ENCODE results near the gene PKNOX2. TPM values are rescaled to one million over a fixed set of nuclear protein-coding genes. Genes with fewer than 3 reads are reported as not detected.

PKNOX2 gene
- total and polyA plus RNA-seq, 9 donors: 10.6 to 42.3 (median 30.0) TPM

GRCh38 chr11:125174686-125175085 lies 10.1 kb downstream of the PKNOX2 start:
- Histone ChIP-seq H3K27me3 (no peaks in the 10 kb centered on the region), H3K4me3 (no peak overlapping the region), H3K4me1 (ENCODE audit: insufficient read depth) (peaks cover 21% of the 10 kb centered on the region), H3K36me3 (no peaks in the 10 kb centered on the region), H3K27ac (no peak overlapping the region), H3K9me3 (no peaks in the 10 kb centered on the region)
- no peak for DNase-seq
- TF ChIP-seq CTCF (IDR thresholded peaks at IDR 0.05) (no peak), EP300 (IDR thresholded peaks at IDR 0.05) (no peak), POLR2A (IDR thresholded peaks at IDR 0.05) (no peak)
- intact Hi-C loops (cut with DNase I): loop anchor here in 1 of 4 donors (5.0 kb wide), 1 partner anchor 48 kb away; no protein-coding TSS in a partner anchor
- WGBS, 3 donors: 77 to 86% (median 86%) methylated on average over 8 of the region's 8 CpGs

- no peaks in the 10 kb centered on the region for H3K36me3 ChIP-seq
- H3K27ac ChIP-seq: no peak overlapping the region
- no peak for TF ChIP-seq CTCF (IDR thresholded peaks at IDR 0.05)
- no peak for TF ChIP-seq POLR2A (IDR thresholded peaks at IDR 0.05)
- TF ChIP-seq EP300 (IDR thresholded peaks at IDR 0.05): no peak
- H3K27me3 ChIP-seq: no peaks in the 10 kb centered on the region
- WGBS, 3 donors: 91 to 96% (median 92%) methylated on average over 4 of the region's 4 CpGs
- H3K9me3 ChIP-seq: no peaks in the 10 kb centered on the region
- H3K4me3 ChIP-seq: no peak overlapping the region
- peaks cover 19% of the 10 kb centered on the region for H3K4me1 ChIP-seq (ENCODE audit: insufficient read depth)
- intact Hi-C loops (cut with DNase I): loop anchor here in 1 of 4 donors (5.0 kb wide), 1 partner anchor 47 kb away; no protein-coding TSS in a partner anchor
- DNase-seq: no peak
These were observed 10.6 kb downstream of the PKNOX2 start for GRCh38 chr11:125175166-125175565.

GRCh38 chr11:125175896-125176575 lies 11.5 kb downstream of the PKNOX2 start:
- TF ChIP-seq CTCF (IDR thresholded peaks at IDR 0.05) (no peak), EP300 (IDR thresholded peaks at IDR 0.05) (no peak), POLR2A (IDR thresholded peaks at IDR 0.05) (no peak)
- intact Hi-C loops (cut with DNase I): loop anchor here in 1 of 4 donors (5.0 kb wide), 1 partner anchor 46 kb away; no protein-coding TSS in a partner anchor
- 79 to 84% (median 81%) methylated on average over 15 of the region's 15 CpGs for WGBS, 3 donors

GRCh38 chr11:125176866-125177265 lies 12.3 kb downstream of the PKNOX2 start:
- intact Hi-C loops (cut with DNase I): loop anchor here in 1 of 4 donors (5.0 kb wide), 1 partner anchor 45 kb away; no protein-coding TSS in a partner anchor
- H3K27me3 ChIP-seq: no peaks in the 10 kb centered on the region
- 83 to 89% (median 85%) methylated on average over 5 of the region's 5 CpGs for WGBS, 3 donors
- peak in 1 of 5 donors; percentile 2 for DNase-seq
- H3K36me3 ChIP-seq: no peaks in the 10 kb centered on the region
- H3K9me3 ChIP-seq: no peaks in the 10 kb centered on the region
- TF ChIP-seq EP300 (IDR thresholded peaks at IDR 0.05) (no peak), POLR2A (IDR thresholded peaks at IDR 0.05) (no peak)
- H3K4me1 ChIP-seq (ENCODE audit: insufficient read depth): peaks cover 13% of the 10 kb centered on the region
- no peak overlapping the region for H3K27ac ChIP-seq
- H3K4me3 ChIP-seq: no peak overlapping the region

More at GRCh38 chr11:125175896-125176575, 11.5 kb downstream of the PKNOX2 start:
- no peaks in the 10 kb centered on the region for H3K27me3 ChIP-seq
- H3K9me3 ChIP-seq: no peaks in the 10 kb centered on the region
- no peak overlapping the region for H3K4me3 ChIP-seq
- no peak overlapping the region for H3K27ac ChIP-seq
- no peaks in the 10 kb centered on the region for H3K36me3 ChIP-seq
- no peak for DNase-seq
- H3K4me1 ChIP-seq (ENCODE audit: insufficient read depth): peaks cover 20% of the 10 kb centered on the region

GRCh38 chr11:125177543-125177942 lies 13.0 kb downstream of the PKNOX2 start:
- Histone ChIP-seq H3K4me1 (ENCODE audit: insufficient read depth) (peaks cover 11% of the 10 kb centered on the region), H3K27me3 (no peaks in the 10 kb centered on the region), H3K4me3 (no peak overlapping the region), H3K36me3 (no peaks in the 10 kb centered on the region), H3K27ac (no peak overlapping the region), H3K9me3 (no peaks in the 10 kb centered on the region)
- 89 to 90% (median 89%) methylated on average over 3 of the region's 3 CpGs for WGBS, 3 donors
- intact Hi-C loops (cut with DNase I): loop anchor here in 1 of 4 donors (5.0 kb wide), 1 partner anchor 45 kb away; no protein-coding TSS in a partner anchor
- DNase-seq: no peak
- no peak for TF ChIP-seq CTCF (IDR thresholded peaks at IDR 0.05)
- TF ChIP-seq EP300 (IDR thresholded peaks at IDR 0.05): no peak
- no peak for TF ChIP-seq POLR2A (IDR thresholded peaks at IDR 0.05)

All from ovary (tissue), 9 donors.